Fibroblast of skin of right biceps (primary cell): ENCODE results near the gene ARMCX4.
A peak's percentile ranks its signal among the peaks of the same experiment; 100 is the strongest.
"Not testable (repeated sequence)": the region's sequence is repeated elsewhere in the genome, so short reads cannot be mapped to it uniquely, and the experiment has no call there.

Source experiments
- DNase-seq: peaks from one replicate; pipeline ENCODE4 v3.0.0-alpha.2; 2013

Gene ARMCX4

GRCh38 chrX:101485212-101485949 is at the start of gene ARMCX4:
Gene ARMCX4 (plus strand): TSS chrX:101485456. CDS start chrX:101488590, 3,134 bp downstream.
- peak; percentile 65 for DNase-seq

GRCh38 chrX:101442085-101442484 is 43.2 kb upstream of the ARMCX4 start:
- no peak for DNase-seq

GRCh38 chrX:101449279-101449678 is 36.0 kb upstream of the ARMCX4 start:
- DNase-seq, result no peak

DNA sequence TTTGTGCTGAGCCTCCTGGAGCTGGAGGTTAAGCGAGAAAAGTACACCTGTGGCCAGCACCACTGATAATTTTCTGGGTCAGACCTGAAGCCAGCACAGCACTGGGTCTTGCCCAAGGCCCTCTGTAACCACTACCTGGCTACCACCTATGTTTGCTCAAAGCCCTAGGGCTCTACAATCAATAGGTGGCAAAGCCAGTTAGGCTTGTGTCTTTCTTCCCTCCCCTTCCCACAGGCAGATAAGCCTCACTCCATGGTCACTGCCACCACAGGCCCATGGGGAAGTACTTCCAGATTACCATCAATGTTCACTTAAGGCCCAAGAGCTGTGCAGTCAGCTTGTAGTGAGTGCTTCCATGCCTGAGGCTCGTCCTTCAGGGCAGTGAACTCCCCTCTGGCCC is 35.2 kb upstream of the ARMCX4 start:
- DNase-seq, result no peak

GRCh38 chrX:101450961-101451360 is 34.3 kb upstream of the ARMCX4 start:
- no peak for DNase-seq

- no peak for DNase-seq
Measured at GRCh38 chrX:101452056-101452455, 33.2 kb upstream of the ARMCX4 start.

GRCh38 chrX:101460669-101461068 is 24.6 kb upstream of the ARMCX4 start:
- no peak for DNase-seq

DNA sequence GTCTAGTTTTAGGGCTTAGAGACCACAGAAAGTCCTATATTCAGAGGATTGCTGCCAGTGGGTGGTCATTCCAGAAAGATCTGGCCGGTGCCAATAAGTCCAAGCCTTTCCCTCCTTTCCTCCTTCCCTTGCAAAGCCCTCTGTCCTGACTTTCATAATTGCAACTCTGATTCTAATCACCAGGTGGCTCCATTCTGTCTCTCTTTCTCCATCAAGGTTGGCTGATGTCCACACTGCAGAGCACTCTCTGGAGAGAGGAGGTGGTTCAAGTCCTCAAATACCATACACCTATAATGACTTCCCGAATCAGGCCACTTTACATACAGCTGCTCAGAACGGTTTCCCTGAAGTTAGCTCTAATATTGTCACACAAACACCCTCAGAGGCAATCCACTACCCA is 22.4 kb upstream of the ARMCX4 start:
- peak; percentile 22 for DNase-seq

DNA sequence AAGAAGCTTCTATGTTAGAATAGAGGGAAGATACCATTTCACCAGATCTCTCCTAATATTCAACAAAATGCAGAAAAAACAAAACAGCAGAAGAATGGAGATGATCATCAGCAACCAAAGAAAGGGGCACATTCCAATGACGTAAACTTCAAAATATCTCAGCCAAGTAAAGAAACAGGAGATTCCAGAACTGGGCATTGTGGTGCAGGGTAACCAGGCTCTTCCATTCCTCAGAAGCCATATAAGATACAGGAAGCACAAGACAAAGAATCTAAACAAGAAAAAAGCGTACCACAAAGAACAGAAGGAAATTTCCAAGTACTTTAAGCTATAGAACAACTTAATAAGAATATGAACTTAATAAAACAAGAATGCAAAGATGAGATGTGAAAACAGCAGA is 6.9 kb upstream of the ARMCX4 start:
- peak; percentile 9 for DNase-seq

- DNase-seq, result peak; percentile 26
Measured at GRCh38 chrX:101482296-101482695, 3.0 kb upstream of the ARMCX4 start.

GRCh38 chrX:101483705-101484104 is 1.6 kb upstream of the ARMCX4 start:
- DNase-seq, result no peak

- DNase-seq, result no peak
Measured at GRCh38 chrX:101484135-101484534, 1.1 kb upstream of the ARMCX4 start.

GRCh38 chrX:101488796-101489195 is 3.5 kb downstream of the ARMCX4 start:
- DNase-seq, result no peak

GRCh38 chrX:101491943-101492342 is 6.7 kb downstream of the ARMCX4 start:
- DNase-seq, result no peak

DNA sequence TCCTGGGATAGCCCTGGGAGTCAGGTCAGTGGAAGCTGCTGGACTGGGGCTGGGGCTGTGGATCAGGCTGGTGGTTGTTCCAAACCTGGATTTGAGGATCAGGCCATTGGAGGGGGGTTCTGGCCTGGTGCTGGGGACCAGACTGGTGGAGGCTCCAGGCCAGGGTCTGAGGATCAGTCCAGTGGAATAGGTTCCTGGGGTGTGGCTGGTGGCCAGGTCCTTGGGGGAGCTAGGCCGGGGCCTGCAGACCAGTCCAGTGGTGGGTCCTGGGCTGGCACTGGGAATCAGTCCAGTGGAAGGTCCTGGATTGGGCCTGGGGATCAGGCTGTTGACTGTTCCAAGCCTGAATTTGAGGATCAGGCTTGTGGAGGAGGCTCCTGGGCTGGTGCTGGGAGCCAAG is 8.0 kb downstream of the ARMCX4 start:
- no peak for DNase-seq

DNA sequence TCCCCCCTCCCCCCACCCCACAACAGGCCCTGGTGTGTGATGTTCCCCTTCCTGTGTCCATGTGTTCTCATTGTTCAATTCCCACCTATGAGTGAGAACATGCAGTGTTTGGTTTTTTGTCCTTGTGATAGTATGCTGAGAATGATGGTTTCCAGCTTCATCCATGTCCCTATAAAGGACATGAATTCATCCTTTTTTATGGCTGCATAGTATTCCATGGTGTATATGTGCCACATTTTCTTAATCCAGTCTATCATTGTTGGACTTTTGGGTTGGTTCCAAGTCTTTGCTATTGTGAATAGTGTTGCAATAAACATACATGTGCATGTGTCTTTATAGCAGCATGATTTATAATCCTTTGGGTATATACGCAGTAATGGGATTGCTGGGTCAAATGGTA is 17.7 kb downstream of the ARMCX4 start:
- DNase-seq, result not testable (repeated sequence)

- no peak for DNase-seq
Measured at GRCh38 chrX:101507372-101507771, 22.1 kb downstream of the ARMCX4 start.

GRCh38 chrX:101507986-101508385 is 22.7 kb downstream of the ARMCX4 start:
- DNase-seq, result no peak

DNA sequence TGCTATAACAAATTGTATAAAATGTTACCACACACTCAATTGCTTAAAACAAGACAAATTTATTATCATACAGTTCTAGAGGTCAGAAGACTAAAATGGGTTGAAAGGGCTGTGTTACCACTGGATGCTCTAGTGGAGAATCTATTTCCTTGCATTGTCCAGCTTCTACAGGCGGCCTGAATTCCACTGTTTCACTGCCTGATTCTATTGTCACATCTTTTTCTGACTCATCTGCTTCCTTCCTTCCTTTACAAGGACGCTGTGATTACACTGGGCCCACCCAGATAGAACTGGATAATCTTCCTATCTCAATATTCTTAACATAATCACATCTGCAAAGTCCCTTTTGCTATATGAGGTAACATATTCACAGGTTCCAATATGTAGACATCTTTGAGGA is 45.7 kb downstream of the ARMCX4 start:
- DNase-seq, result no peak
